Measurements from ENCODE around the gene C16orf96.

C16orf96 gene

GRCh38 chr16:4646773-4647643 lies 90.9 kb downstream of the C16orf96 start:
- no peak for DNase-seq (ENCODE audit: low spot score)

GRCh38 chr16:4647644-4647980 lies 91.5 kb downstream of the C16orf96 start:
- DNase-seq (ENCODE audit: low spot score), result no peak

GRCh38 chr16:4648917-4649316 lies 92.8 kb downstream of the C16orf96 start:
- peak; percentile 8 for DNase-seq (ENCODE audit: low spot score)

GRCh38 chr16:4649744-4650442 lies 93.8 kb downstream of the C16orf96 start:
- DNase-seq (ENCODE audit: low spot score), result no peak
